ENCODE data around the gene TNFRSF21.

The TNFRSF21 gene

GRCh38 chr6:47181681-47182080, 128.0 kb downstream of the TNFRSF21 start:
- H3K4me3 ChIP-seq (ENCODE audit: low read length): no peak overlapping the region
- TF ChIP-seq CTCF (conservative IDR thresholded peaks at IDR 0.05; ENCODE audit: low read depth, low read length): no peak
- no peak for DNase-seq (ENCODE audit: low read depth)
